ENCODE results near the gene NBL1.

The NBL1 gene

DNA sequence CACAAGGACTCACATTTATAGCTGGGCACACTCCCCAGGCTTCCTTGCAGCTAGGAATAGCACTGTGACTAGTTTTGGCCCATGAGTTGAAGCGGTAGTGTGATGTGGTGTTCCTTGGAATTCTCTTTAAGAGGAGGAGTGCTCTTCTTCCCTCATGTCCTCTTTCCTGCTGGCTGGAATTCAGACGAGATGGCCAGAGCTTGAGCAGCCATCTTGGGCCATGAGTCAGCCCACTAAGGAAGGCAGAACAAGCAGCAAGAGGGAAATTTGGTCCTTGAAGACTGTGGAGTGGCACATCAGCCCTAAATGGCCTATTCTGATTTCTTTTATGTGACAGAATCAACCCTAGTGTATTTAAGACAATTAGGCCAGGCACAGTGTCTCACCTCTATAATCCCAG lies 40.6 kb downstream of the NBL1 start:
- no peak for TF ChIP-seq ZFX (IDR thresholded peaks at IDR 0.05)
- TF ChIP-seq, protein P1, sequence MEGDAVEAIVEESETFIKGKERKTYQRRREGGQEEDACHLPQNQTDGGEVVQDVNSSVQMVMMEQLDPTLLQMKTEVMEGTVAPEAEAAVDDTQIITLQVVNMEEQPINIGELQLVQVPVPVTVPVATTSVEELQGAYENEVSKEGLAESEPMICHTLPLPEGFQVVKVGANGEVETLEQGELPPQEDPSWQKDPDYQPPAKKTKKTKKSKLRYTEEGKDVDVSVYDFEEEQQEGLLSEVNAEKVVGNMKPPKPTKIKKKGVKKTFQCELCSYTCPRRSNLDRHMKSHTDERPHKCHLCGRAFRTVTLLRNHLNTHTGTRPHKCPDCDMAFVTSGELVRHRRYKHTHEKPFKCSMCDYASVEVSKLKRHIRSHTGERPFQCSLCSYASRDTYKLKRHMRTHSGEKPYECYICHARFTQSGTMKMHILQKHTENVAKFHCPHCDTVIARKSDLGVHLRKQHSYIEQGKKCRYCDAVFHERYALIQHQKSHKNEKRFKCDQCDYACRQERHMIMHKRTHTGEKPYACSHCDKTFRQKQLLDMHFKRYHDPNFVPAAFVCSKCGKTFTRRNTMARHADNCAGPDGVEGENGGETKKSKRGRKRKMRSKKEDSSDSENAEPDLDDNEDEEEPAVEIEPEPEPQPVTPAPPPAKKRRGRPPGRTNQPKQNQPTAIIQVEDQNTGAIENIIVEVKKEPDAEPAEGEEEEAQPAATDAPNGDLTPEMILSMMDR (conservative IDR thresholded peaks at IDR 0.05) = no peak

DNA sequence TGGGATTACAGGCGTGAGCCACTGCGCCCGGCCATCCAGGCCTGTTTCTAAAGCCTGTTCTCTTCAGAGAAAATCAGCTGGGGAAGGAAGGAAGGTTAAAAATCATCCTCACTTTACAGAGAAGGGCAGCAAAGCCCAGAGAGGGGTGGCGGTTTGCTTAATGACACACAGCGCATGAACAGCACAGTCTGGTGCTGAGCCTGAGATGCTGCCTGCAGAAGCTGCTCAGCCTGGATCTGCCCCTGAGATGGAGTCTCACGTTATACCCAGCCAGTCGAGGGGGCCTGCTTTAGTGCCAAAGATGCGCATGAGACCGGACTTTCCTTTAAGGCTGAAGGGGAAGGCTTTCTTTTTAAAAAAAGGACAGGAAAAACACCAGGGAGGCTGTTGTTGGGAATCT lies 41.9 kb downstream of the NBL1 start:
- TF ChIP-seq, protein P1 (conservative IDR thresholded peaks at IDR 0.05) = no peak
- no peak for TF ChIP-seq ZFX (IDR thresholded peaks at IDR 0.05)
- no peak overlapping the region for H3K27ac ChIP-seq

More for the DNA sequence above, 40.6 kb downstream of the NBL1 start:
- no peak overlapping the region for H3K27ac ChIP-seq

DNA sequence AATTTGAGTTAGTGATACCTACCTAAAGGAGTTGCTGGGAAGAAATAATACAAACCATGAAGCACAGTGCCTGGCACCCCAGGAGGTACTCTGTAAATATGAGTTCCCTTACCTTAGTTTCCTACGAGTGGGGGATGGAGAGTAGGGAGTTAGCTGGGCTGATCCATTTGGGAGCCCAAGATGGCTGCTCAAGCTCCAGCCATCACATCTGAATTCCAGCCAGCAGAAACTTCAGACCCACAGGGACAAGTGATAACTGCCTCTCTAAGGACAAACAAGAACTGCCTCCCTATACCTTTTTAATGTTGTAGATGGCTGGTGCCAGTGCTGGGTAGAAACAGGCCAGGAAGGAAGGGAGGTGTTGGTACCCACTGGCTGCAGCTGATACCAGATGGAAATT lies 43.3 kb downstream of the NBL1 start:
- no peak overlapping the region for H3K27ac ChIP-seq
- TF ChIP-seq ZFX (IDR thresholded peaks at IDR 0.05) = no peak
- TF ChIP-seq, protein P1 (conservative IDR thresholded peaks at IDR 0.05) = no peak

DNA sequence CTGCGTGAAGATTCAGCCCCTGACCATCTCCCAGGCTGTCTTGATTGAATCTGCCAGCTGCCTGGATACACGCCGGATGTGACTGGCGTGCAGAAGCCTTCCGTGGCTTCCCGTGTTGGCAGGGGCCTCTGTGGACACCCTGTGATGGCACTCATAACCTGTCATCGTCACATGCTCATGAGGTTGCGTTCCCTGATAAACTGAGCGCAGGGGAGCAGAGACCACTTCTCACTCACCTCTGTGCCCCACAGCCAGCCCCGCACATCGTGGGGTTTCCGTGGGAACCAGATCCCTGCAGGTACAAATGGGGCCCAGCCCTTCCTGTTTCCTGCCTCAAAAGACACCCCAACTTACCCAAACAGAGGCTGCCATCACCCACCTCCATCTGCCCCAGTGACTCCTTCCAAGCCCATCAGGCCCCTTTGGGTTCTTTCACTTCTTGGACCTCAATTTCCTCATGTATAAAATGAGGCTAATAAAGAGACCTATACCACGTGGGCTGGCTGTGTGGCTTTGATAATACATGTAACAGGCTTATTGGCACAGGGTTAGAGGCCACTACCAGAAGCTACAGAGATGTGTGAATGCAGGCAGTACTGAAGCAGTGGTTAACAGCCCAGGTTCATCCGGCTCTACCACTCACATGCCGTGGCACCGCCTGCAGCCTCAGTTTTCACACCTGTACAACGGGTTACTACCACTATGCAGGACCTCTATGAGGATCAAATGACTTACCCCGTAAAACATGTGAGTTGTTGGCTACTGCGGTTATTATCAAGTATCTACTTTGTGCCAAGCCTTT lies 44.1 kb downstream of the NBL1 start:
- TF ChIP-seq, protein P1 (conservative IDR thresholded peaks at IDR 0.05) = no peak
- TF ChIP-seq ZFX (IDR thresholded peaks at IDR 0.05) = no peak
- no peak overlapping the region for H3K27ac ChIP-seq

DNA sequence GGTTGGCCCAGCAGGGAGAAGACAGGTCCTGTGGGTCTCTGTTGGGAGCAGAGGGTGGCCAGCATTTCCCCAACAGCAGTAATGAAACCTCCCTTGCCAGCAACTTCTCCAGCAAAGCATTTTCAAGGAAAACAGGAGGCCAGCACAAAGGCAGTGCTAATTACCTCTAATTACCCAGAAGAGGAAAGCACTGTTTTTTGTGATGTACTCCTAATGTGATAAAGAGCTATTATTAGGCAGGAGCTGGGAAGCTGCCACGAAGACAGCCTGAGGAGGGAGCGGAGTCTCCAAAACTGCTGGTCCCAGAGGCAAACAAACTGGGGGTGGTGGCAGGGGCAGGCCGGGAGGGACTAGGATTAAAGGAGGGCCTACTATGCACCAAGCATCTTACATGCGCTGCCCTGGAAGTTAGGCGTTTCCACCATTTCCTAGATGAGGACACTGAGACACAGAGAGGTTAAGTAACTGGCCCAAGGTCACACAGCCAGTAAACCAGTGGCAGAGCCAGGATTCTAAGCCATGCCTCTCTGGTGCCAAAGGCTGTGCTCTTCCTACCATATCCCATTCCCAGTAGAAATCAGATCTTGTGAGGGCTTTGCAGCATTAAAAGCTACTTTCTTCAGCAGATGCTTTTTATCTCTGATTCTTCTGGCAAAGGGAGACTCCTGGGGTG lies 45.1 kb downstream of the NBL1 start:
- TF ChIP-seq ZFX (IDR thresholded peaks at IDR 0.05) = no peak
- TF ChIP-seq, protein P1 (conservative IDR thresholded peaks at IDR 0.05) = no peak

DNA sequence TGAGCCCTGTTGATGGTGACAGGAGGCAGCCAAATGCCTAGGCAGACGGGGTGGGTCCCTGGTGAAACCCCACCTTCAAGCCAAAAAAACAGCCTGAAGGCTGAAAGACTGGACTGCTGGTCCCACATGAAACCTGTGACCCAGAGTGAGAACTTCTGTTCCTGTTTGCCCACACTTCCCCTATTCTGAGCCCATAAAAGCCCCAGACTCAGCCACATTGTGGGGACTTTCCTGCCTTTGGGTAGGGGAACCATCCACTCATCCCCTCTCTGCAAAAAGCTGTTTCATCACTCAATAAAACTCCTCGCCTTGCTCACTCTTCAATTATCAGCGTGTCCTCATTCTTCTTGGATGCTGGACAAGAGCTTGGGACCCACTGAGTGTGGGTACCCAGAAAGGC lies 45.7 kb downstream of the NBL1 start:
- TF ChIP-seq, protein P1 (conservative IDR thresholded peaks at IDR 0.05) = no peak
- no peak for TF ChIP-seq ZFX (IDR thresholded peaks at IDR 0.05)
- H3K27ac ChIP-seq = no peak overlapping the region

More for the DNA sequence above, 45.1 kb downstream of the NBL1 start:
- H3K27ac ChIP-seq = no peak overlapping the region

DNA sequence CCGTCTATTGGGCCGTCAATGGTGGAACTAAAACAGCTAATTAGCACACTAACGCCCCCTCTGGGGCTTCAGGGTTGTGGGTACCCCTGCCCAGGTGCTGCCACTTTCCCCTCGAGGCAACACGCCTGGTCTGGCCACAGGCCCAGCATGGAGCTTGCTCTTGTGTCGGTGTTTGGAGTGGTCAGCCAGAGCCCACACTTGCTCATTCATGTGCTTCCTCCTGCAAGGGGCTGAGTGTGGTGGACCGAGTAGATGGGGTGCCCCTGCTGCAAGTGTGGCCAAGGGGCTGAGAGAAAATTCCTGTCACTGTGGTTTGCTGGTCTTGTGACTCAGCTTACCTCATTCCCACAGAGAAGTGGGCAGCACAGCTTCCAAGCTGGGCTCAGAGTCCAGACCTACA lies 46.2 kb downstream of the NBL1 start:
- no peak overlapping the region for H3K27ac ChIP-seq
- no peak for TF ChIP-seq ZFX (IDR thresholded peaks at IDR 0.05)
- TF ChIP-seq, protein P1 (conservative IDR thresholded peaks at IDR 0.05) = no peak
